Chondrocyte (in vitro differentiated cells): ENCODE measurements around the gene BRMS1L. TPM values are rescaled to one million over a fixed set of nuclear protein-coding genes. Genes with fewer than 3 reads are reported as not detected.
"Not testable (repeated sequence)": the region's sequence is repeated elsewhere in the genome, so short reads cannot be mapped to it uniquely, and the experiment has no call there.

Source experiments
- DNase-seq: peaks from one replicate; pipeline ENCODE4 v3.0.0; 2021; ENCODE audit warnings: mixed read lengths, low spot score
- H3K27ac Mint-ChIP-seq: one replicate; pipeline ENCODE4 v1.8.0; 2021; ENCODE audit warnings: mild to moderate bottlenecking, moderate library complexity, mixed read lengths; ENCODE audit not compliant: unreplicated experiment
- H3K27me3 Mint-ChIP-seq: 2 replicates; pipeline ENCODE4 v1.8.0; 2021; ENCODE audit warnings: low read depth, mixed read lengths
- H3K36me3 Mint-ChIP-seq: 2 replicates; pipeline ENCODE4 v1.8.0; 2021; ENCODE audit warnings: low read depth, mixed read lengths
- H3K4me1 Mint-ChIP-seq: 2 replicates; pipeline ENCODE4 v1.8.0; 2021; ENCODE audit warnings: low read depth, mild to moderate bottlenecking, mixed read lengths
- H3K4me3 Mint-ChIP-seq: one replicate; pipeline ENCODE4 v1.8.0; 2021; ENCODE audit warnings: mild to moderate bottlenecking, moderate library complexity, mixed read lengths; ENCODE audit not compliant: unreplicated experiment
- H3K9me3 Mint-ChIP-seq: 2 replicates; pipeline ENCODE4 v1.8.0; 2021; ENCODE audit warnings: low read depth, mixed read lengths
- CTCF ChIP-seq: fragments of 200-600 bp; sonication (generic); IDR thresholded peaks from 2 replicates; pipeline ENCODE4 v1.5.0; 2021; ENCODE audit warnings: antibody characterized with exemption, mild to moderate bottlenecking, moderate library complexity
- total RNA-seq: library from RNA; stranded (reverse); gene quantifications from 3 replicates; pipeline ENCODE4 v1.2.1, GENCODE V29; 2021

Gene BRMS1L
- total RNA-seq, 1 donor from 2014 or later, result 9.5 TPM

- no peak overlapping the region for H3K27ac Mint-ChIP-seq
- peaks cover 8% of the 10 kb centered on the region for H3K27me3 Mint-ChIP-seq
- no peaks in the 10 kb centered on the region for H3K9me3 Mint-ChIP-seq
- TF ChIP-seq CTCF, result peak; percentile 85
- H3K4me1 Mint-ChIP-seq, result no peaks in the 10 kb centered on the region
- H3K4me3 Mint-ChIP-seq, result no peak overlapping the region
- no peaks in the 10 kb centered on the region for H3K36me3 Mint-ChIP-seq
- no peak for DNase-seq
These were observed 7.6 kb upstream of the BRMS1L start for GRCh38 chr14:35818346-35819115.

DNA sequence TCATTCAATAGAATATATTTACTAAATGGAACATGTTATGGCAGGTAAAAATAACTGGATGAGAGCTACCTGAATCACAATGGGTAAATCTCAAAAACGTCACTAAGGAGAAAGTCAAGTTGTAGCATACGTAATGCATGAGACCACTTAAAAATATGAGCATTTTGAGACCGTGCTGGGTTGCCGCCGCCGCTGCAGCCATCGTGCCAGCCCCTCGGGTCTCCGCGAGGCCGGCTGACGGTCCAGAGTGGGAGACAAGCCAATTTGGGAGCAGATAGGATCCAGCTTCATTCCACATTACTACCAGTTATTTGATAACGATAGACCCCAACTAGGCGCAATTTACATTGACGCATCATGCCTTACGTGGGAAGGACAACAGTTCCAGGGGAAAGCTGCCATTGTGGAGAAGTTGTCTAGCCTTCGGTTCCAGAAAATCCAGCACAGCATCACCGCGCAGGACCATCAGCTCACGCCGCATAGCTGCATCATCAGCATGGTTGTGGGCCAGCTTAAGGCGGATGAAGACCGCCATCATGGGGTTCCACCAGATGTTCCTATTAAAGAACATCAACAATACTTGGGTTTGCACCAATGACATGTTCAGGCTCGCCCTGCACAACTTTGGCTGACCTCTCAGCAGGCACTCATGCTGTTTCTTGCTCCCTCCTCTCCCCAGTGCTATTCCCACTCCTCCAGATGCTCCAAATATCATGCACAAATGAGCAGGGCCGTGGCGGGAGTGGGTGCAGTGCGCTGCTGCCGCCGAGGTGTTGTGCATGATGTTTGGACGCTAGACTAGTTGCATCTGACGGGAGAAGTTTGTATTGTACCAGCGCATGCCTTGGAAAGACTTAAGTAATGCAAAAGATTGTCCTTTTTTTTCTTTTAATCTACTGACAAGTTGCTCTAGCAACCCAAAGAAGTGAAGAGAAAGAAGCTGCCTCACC, 6.3 kb upstream of the BRMS1L start:
- H3K4me3 Mint-ChIP-seq, result no peak overlapping the region
- no peaks in the 10 kb centered on the region for H3K9me3 Mint-ChIP-seq
- DNase-seq, result no peak
- peaks cover 8% of the 10 kb centered on the region for H3K27me3 Mint-ChIP-seq
- no peak for TF ChIP-seq CTCF
- no peaks in the 10 kb centered on the region for H3K36me3 Mint-ChIP-seq
- H3K27ac Mint-ChIP-seq, result no peak overlapping the region
- no peaks in the 10 kb centered on the region for H3K4me1 Mint-ChIP-seq

- peak; percentile 48 for TF ChIP-seq CTCF
- H3K4me3 Mint-ChIP-seq, result no peak overlapping the region
- H3K4me1 Mint-ChIP-seq, result peaks cover 3% of the 10 kb centered on the region
- H3K36me3 Mint-ChIP-seq, result no peaks in the 10 kb centered on the region
- no peak overlapping the region for H3K27ac Mint-ChIP-seq
- H3K9me3 Mint-ChIP-seq, result no peaks in the 10 kb centered on the region
- no peak for DNase-seq
- H3K27me3 Mint-ChIP-seq, result peaks cover 7% of the 10 kb centered on the region
These were observed 4.3 kb upstream of the BRMS1L start for GRCh38 chr14:35821564-35822411.

- Mint-ChIP-seq H3K36me3 (no peaks in the 10 kb centered on the region), H3K9me3 (no peaks in the 10 kb centered on the region), H3K4me3 (no peak overlapping the region), H3K27ac (no peak overlapping the region), H3K27me3 (peaks cover 7% of the 10 kb centered on the region), H3K4me1 (peaks cover 10% of the 10 kb centered on the region)
- no peak for DNase-seq
- no peak for TF ChIP-seq CTCF
These were observed 3.6 kb upstream of the BRMS1L start for GRCh38 chr14:35822501-35822900.

DNA sequence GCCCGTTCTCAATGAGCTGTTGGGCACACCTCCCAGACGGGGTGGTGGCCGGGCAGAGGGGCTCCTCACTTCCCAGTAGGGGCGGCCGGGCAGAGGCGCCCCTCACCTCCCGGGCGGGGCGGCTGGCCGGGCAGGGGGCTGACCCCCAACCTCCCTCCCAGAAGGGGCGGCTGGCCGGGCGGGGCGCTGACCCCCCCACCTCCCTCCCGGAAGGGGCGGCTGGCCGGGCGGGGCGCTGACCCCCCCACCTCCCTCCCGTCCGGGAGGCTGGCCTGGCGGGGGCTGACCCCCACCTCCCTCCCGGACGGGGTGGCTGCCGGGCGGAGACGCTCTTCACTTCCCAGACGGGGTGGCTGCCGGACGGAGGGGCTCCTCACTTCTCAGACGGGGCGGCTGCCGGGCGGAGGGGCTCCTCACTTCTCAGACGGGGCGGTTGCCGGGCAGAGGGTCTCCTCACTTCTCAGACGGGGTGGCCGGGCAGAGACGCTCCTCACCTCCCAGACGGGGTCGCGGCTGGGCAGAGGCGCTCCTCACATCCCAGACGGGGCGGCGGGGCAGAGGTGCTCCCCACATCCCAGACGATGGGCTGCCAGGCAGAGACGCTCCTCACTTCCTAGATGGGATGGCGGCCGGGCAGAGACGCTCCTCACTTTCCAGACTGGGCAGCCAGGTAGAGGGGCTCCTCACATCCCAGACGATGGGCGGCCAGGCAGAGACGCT, 1.5 kb upstream of the BRMS1L start:
- H3K4me1 Mint-ChIP-seq, result peaks cover 24% of the 10 kb centered on the region
- H3K36me3 Mint-ChIP-seq, H3K4me3 Mint-ChIP-seq, DNase-seq, H3K27me3 Mint-ChIP-seq, H3K27ac Mint-ChIP-seq, H3K9me3 Mint-ChIP-seq: not testable (repeated sequence)
